Osteoblast (primary cell): Measurements from ENCODE around the gene HPS5. TPM values are rescaled to one million over a fixed set of nuclear protein-coding genes. Genes with fewer than 3 reads are reported as not detected.
"Not testable (repeated sequence)": the region's sequence is repeated elsewhere in the genome, so short reads cannot be mapped to it uniquely, and the experiment has no call there.

Experiments
- DNase-seq: peaks from one replicate; pipeline ENCODE4 v3.0.0; 2011; ENCODE audit warnings: low spot score, mixed read lengths; ENCODE audit not compliant: insufficient read length; ENCODE audit errors: missing footprints
- H2AFZ ChIP-seq: 2 replicates; pipeline ENCODE4 v1.6.0; 2011; ENCODE audit warnings: mild to moderate bottlenecking, low read length
- H3K27ac ChIP-seq: 2 replicates; pipeline ENCODE4 v1.5.1; 2011; ENCODE audit warnings: mild to moderate bottlenecking, low read depth, low read length, moderate library complexity
- H3K27me3 ChIP-seq: 2 replicates; pipeline ENCODE4 v1.6.0; 2012; ENCODE audit warnings: mild to moderate bottlenecking, control low read depth, inconsistent platforms, low read length, moderate library complexity; ENCODE audit not compliant: insufficient read depth
- H3K36me3 ChIP-seq: 2 replicates; pipeline ENCODE4 v1.5.1; 2011; ENCODE audit warnings: mild to moderate bottlenecking, low read length, control low read depth, moderate library complexity; ENCODE audit not compliant: insufficient read depth
- H3K4me1 ChIP-seq: 2 replicates; pipeline ENCODE4 v1.5.1; 2011; ENCODE audit warnings: mild to moderate bottlenecking, low read length, control low read depth, moderate library complexity; ENCODE audit not compliant: insufficient read depth
- H3K4me2 ChIP-seq: 2 replicates; pipeline ENCODE4 v1.6.0; 2011; ENCODE audit warnings: mild to moderate bottlenecking, low read length; ENCODE audit not compliant: insufficient read depth
- H3K4me3 ChIP-seq: fragments of 200-600 bp; sonication (generic); 3 replicates; pipeline ENCODE4 v1.5.1; 2012; ENCODE audit warnings: mild to moderate bottlenecking, low read length, inconsistent platforms; ENCODE audit not compliant: insufficient read depth
- H3K79me2 ChIP-seq: 2 replicates; pipeline ENCODE4 v1.6.0; 2012; ENCODE audit warnings: mild to moderate bottlenecking, low read length, control low read depth, inconsistent platforms; ENCODE audit not compliant: insufficient read depth
- H3K9me3 ChIP-seq: 2 replicates; pipeline ENCODE4 v1.5.1; 2011; ENCODE audit warnings: low read depth, low read length, control low read depth
- H4K20me1 ChIP-seq: 2 replicates; pipeline ENCODE4 v1.6.0; 2012; ENCODE audit warnings: mild to moderate bottlenecking, low read length, control low read depth; ENCODE audit not compliant: insufficient read depth
- total RNA-seq: library from RNA; depleted of rRNA; stranded (reverse); fragments of >200 nt; gene quantifications from 2 replicates; pipeline ENCODE4 v1.2.3, GENCODE V29; 2012
- TF ChIP-seq, protein P1 (sequence below): IDR thresholded peaks from 2 replicates; pipeline ENCODE4 v1.5.1; 2011; ENCODE audit warnings: mild to moderate bottlenecking, low read depth, low read length, moderate library complexity; ENCODE audit errors: extremely low read depth

The HPS5 gene
- total RNA-seq, 1 donor = 53.9 TPM

DNA sequence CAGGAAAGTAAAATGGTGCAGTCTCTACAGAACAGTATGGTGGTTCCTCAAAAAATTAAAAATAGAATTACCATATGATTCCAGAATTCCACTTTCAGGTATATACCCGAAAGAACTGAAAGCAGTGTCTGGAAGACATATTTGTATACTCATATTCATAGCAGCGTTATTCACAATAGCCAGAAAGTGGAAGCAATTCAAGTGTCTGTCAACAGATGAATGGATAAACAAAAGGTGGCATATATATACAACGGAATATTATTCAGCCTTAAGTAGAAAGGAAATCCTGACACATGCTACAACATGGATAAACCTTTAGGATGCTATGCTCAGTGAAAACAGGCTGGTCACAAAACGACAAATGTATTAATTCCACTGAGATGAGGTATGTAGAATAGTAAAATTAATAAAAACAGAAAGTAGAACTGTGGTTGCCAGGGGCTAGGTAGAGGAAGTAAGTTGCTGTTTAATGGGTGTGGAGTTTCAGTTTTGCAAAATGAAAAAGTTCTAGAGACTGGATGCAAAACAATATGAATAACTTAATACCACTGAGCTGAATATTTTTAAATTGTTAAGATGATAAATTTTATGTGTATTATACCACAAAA is 41.4 kb downstream of the HPS5 start:
- DNase-seq = no peak
- H3K4me2 ChIP-seq = no peak overlapping the region
- no peaks in the 10 kb centered on the region for H3K79me2 ChIP-seq
- H3K27ac ChIP-seq = no peak overlapping the region
- peaks cover 30% of the 10 kb centered on the region for H3K36me3 ChIP-seq
- TF ChIP-seq, protein P1, sequence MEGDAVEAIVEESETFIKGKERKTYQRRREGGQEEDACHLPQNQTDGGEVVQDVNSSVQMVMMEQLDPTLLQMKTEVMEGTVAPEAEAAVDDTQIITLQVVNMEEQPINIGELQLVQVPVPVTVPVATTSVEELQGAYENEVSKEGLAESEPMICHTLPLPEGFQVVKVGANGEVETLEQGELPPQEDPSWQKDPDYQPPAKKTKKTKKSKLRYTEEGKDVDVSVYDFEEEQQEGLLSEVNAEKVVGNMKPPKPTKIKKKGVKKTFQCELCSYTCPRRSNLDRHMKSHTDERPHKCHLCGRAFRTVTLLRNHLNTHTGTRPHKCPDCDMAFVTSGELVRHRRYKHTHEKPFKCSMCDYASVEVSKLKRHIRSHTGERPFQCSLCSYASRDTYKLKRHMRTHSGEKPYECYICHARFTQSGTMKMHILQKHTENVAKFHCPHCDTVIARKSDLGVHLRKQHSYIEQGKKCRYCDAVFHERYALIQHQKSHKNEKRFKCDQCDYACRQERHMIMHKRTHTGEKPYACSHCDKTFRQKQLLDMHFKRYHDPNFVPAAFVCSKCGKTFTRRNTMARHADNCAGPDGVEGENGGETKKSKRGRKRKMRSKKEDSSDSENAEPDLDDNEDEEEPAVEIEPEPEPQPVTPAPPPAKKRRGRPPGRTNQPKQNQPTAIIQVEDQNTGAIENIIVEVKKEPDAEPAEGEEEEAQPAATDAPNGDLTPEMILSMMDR = no peak
- H2AFZ ChIP-seq = no peak overlapping the region
- no peaks in the 10 kb centered on the region for H4K20me1 ChIP-seq
- H3K27me3 ChIP-seq = no peaks in the 10 kb centered on the region
- H3K9me3 ChIP-seq = no peaks in the 10 kb centered on the region
- no peaks in the 10 kb centered on the region for H3K4me1 ChIP-seq
- no peak overlapping the region for H3K4me3 ChIP-seq

DNA sequence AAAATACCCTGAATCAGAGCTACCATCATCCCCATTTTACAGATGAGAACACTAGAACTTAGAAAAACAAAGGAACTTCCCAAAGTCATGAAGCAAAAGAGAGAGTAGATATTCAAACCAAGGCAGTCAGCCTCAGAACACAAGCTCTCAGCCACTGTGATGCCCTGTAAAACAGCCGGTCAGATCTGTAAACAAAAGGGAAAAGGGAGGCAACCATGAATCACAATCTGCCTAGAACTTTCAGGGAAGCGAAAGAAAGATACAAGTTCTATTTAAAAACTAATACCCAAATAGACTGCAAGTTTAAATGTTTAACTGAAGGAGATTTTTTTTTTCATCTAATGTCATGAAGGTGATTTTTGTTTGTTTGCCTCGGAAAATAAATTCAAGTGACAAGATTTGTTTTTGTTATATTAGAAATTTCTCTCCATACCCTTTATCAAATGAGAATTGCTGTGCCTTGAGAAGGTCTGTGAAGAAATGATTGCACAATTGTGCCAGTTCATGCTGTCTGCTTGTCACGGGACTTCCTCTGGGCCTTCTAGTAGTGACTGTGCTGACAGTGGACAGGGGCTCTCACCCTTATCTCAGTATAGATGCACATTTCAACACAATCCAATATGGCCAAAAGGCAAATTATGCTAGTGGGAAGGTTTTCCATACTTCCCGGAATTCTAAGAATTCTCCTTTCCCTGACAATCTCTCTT is 44.2 kb downstream of the HPS5 start:
- DNase-seq = no peak
- H3K27me3 ChIP-seq = no peaks in the 10 kb centered on the region
- H3K9me3 ChIP-seq = no peaks in the 10 kb centered on the region
- no peaks in the 10 kb centered on the region for H4K20me1 ChIP-seq
- no peak overlapping the region for H3K4me3 ChIP-seq
- peaks cover 20% of the 10 kb centered on the region for H3K36me3 ChIP-seq
- H3K4me1 ChIP-seq = no peaks in the 10 kb centered on the region
- no peak overlapping the region for H3K27ac ChIP-seq
- no peak overlapping the region for H2AFZ ChIP-seq
- H3K4me2 ChIP-seq = no peak overlapping the region
- TF ChIP-seq, protein P1 = no peak
- no peaks in the 10 kb centered on the region for H3K79me2 ChIP-seq

DNA sequence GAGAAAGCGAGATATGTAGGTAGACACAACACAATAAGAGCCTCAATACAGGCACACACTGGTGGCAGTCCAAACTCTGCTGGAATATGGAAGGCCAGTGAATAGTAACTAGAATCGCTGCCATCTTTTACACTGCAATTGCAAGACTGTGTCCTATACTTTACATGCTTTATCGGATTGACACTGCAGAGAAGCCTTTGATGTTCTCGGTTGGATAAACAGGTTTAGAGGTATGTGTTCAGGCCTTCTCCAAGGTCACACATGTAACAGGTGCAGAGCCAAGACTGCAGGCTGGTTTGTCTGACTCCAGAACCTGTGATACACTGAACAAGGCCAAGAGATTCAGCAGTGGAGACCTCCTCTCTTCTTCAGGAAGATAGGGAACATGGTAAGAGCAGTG is 50.7 kb downstream of the HPS5 start:
- DNase-seq = no peak
- H3K79me2 ChIP-seq = no peaks in the 10 kb centered on the region
- TF ChIP-seq, protein P1 = no peak

DNA sequence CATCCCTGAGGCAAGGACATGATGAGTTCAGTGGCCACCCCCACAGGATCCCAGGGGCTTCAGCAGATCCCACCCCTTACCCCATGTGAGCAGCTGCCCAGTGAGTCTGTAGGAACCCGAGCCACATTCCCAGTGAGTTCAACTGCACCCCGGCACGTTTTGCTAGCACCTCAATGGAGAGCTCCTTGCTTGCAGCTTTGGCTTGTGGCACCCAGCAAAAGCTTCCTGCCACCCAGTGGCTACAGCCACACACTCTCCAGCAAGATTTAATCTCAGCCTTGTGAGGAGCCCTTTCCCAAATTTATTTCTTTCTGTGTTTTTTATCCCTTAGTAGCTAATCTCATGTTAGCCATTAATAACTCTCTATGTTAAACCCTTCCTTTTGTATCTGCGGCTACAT is 51.8 kb downstream of the HPS5 start:
- H3K4me3 ChIP-seq = no peak overlapping the region
- H3K27ac ChIP-seq = no peak overlapping the region
- TF ChIP-seq, protein P1 = peak; percentile 17
- no peak overlapping the region for H2AFZ ChIP-seq
- no peaks in the 10 kb centered on the region for H3K4me1 ChIP-seq
- peaks cover 6% of the 10 kb centered on the region for H3K27me3 ChIP-seq
- no peak overlapping the region for H3K4me2 ChIP-seq
- no peaks in the 10 kb centered on the region for H3K79me2 ChIP-seq
- DNase-seq = peak; percentile 77
- no peaks in the 10 kb centered on the region for H4K20me1 ChIP-seq
- no peaks in the 10 kb centered on the region for H3K9me3 ChIP-seq
- no peaks in the 10 kb centered on the region for H3K36me3 ChIP-seq

More for the DNA sequence above, 50.7 kb downstream of the HPS5 start:
- no peak overlapping the region for H3K4me2 ChIP-seq
- no peaks in the 10 kb centered on the region for H3K27me3 ChIP-seq
- no peak overlapping the region for H3K27ac ChIP-seq
- no peak overlapping the region for H2AFZ ChIP-seq
- no peaks in the 10 kb centered on the region for H3K4me1 ChIP-seq
- H3K4me3 ChIP-seq = no peak overlapping the region
- no peaks in the 10 kb centered on the region for H3K36me3 ChIP-seq
- H4K20me1 ChIP-seq = no peaks in the 10 kb centered on the region
- H3K9me3 ChIP-seq = no peaks in the 10 kb centered on the region

DNA sequence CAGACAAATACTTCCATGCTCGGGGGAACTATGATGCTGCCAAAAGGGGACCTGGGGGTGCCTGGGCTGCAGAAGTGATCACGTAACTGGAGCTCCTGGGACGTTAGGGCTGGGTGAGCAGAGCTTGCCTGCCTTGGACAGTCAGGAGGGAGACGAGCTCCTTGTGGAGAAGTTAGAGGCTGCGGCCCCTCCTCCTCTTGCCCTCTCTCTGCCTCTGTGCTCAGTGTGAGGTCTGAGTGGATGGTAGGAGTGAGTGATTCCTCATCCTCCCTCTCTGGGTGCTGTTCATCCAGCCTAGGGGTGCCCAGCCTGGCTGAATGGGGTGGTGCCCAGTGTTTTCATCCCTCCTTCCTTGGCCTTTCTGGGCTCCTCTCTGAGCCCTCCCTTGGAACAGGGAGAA is 52.7 kb downstream of the HPS5 start:
- H2AFZ ChIP-seq, H3K27ac ChIP-seq, H3K36me3 ChIP-seq, H3K79me2 ChIP-seq, DNase-seq, H3K4me3 ChIP-seq, H4K20me1 ChIP-seq, H3K4me1 ChIP-seq, H3K4me2 ChIP-seq, H3K27me3 ChIP-seq, H3K9me3 ChIP-seq: not testable (repeated sequence)
